Measurements from ENCODE around the gene PRTFDC1.

- TF ChIP-seq, protein P1, sequence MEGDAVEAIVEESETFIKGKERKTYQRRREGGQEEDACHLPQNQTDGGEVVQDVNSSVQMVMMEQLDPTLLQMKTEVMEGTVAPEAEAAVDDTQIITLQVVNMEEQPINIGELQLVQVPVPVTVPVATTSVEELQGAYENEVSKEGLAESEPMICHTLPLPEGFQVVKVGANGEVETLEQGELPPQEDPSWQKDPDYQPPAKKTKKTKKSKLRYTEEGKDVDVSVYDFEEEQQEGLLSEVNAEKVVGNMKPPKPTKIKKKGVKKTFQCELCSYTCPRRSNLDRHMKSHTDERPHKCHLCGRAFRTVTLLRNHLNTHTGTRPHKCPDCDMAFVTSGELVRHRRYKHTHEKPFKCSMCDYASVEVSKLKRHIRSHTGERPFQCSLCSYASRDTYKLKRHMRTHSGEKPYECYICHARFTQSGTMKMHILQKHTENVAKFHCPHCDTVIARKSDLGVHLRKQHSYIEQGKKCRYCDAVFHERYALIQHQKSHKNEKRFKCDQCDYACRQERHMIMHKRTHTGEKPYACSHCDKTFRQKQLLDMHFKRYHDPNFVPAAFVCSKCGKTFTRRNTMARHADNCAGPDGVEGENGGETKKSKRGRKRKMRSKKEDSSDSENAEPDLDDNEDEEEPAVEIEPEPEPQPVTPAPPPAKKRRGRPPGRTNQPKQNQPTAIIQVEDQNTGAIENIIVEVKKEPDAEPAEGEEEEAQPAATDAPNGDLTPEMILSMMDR (conservative IDR thresholded peaks at IDR 0.05; ENCODE audit: low read length), result no peak
- TF ChIP-seq EZH2phosphoT487 (IDR thresholded peaks at IDR 0.05; ENCODE audit: borderline replicate concordance, low read depth, low read length), result no peak
Measured at GRCh38 chr10:24894728-24895127, 57.7 kb downstream of the PRTFDC1 start.

All from OCI-LY7 (cell line).